ENCODE measurements around the gene PPP1R14D. TPM values are rescaled to one million over a fixed set of nuclear protein-coding genes. Genes with fewer than 3 reads are reported as not detected.

The PPP1R14D gene
- total and polyA plus RNA-seq, 2 experiments from 2014 or later: not detected

- no peaks in the 10 kb centered on the region for H3K9me2 ChIP-seq (ENCODE audit: insufficient read depth)
- TF ChIP-seq ZNF114 (CRISPR knock-in tag; IDR thresholded peaks at IDR 0.05) (no peak), EZH2phosphoT487 (IDR thresholded peaks at IDR 0.05; ENCODE audit: unreplicated experiment) (no peak), ZNF462 (CRISPR knock-in tag; IDR thresholded peaks at IDR 0.05) (no peak), NANOG (IDR thresholded peaks at IDR 0.05; ENCODE audit: borderline replicate concordance) (no peak), POLR2AphosphoS5 (IDR thresholded peaks at IDR 0.05; ENCODE audit: low read depth) (no peak), STAT1 (IDR thresholded peaks at IDR 0.05; ENCODE audit: unreplicated experiment) (no peak), JUNB (IDR thresholded peaks at IDR 0.05; ENCODE audit: unreplicated experiment) (no peak), ZNF331 (CRISPR knock-in tag; IDR thresholded peaks at IDR 0.05; ENCODE audit: low read depth) (no peak), CREB1 (CRISPR knock-in tag; IDR thresholded peaks at IDR 0.05; ENCODE audit: low read depth) (no peak), CTCF (conservative IDR thresholded peaks at IDR 0.05; ENCODE audit: low read depth in 2 of 2) (no peak), EZH2 (IDR thresholded peaks at IDR 0.05; ENCODE audit: low read depth, unreplicated experiment) (no peak)
- TF ChIP-seq, protein P1, sequence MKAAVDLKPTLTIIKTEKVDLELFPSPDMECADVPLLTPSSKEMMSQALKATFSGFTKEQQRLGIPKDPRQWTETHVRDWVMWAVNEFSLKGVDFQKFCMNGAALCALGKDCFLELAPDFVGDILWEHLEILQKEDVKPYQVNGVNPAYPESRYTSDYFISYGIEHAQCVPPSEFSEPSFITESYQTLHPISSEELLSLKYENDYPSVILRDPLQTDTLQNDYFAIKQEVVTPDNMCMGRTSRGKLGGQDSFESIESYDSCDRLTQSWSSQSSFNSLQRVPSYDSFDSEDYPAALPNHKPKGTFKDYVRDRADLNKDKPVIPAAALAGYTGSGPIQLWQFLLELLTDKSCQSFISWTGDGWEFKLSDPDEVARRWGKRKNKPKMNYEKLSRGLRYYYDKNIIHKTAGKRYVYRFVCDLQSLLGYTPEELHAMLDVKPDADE (IDR thresholded peaks at IDR 0.05): no peak
- TF ChIP-seq, protein P2, sequence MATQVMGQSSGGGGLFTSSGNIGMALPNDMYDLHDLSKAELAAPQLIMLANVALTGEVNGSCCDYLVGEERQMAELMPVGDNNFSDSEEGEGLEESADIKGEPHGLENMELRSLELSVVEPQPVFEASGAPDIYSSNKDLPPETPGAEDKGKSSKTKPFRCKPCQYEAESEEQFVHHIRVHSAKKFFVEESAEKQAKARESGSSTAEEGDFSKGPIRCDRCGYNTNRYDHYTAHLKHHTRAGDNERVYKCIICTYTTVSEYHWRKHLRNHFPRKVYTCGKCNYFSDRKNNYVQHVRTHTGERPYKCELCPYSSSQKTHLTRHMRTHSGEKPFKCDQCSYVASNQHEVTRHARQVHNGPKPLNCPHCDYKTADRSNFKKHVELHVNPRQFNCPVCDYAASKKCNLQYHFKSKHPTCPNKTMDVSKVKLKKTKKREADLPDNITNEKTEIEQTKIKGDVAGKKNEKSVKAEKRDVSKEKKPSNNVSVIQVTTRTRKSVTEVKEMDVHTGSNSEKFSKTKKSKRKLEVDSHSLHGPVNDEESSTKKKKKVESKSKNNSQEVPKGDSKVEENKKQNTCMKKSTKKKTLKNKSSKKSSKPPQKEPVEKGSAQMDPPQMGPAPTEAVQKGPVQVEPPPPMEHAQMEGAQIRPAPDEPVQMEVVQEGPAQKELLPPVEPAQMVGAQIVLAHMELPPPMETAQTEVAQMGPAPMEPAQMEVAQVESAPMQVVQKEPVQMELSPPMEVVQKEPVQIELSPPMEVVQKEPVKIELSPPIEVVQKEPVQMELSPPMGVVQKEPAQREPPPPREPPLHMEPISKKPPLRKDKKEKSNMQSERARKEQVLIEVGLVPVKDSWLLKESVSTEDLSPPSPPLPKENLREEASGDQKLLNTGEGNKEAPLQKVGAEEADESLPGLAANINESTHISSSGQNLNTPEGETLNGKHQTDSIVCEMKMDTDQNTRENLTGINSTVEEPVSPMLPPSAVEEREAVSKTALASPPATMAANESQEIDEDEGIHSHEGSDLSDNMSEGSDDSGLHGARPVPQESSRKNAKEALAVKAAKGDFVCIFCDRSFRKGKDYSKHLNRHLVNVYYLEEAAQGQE (IDR thresholded peaks at IDR 0.05; ENCODE audit: unreplicated experiment): no peak
- H3K27ac Mint-ChIP-seq: no peak overlapping the region
- H3K36me3 Mint-ChIP-seq (ENCODE audit: low read depth): no peaks in the 10 kb centered on the region
- peaks cover 9% of the 10 kb centered on the region; the same call in 1 of the 2 replicates for H3F3A ChIP-seq (replicated peaks; ENCODE audit: low read depth)
- H3K4me1 Mint-ChIP-seq: peaks cover 32% of the 10 kb centered on the region
- H3K27me3 Mint-ChIP-seq (ENCODE audit: insufficient read depth, low read depth, poor library complexity): peaks cover 11% of the 10 kb centered on the region
- no peaks in the 10 kb centered on the region for H3K36me3 ChIP-seq (ENCODE audit: insufficient read depth)
- H3K4me1 ChIP-seq (ENCODE audit: insufficient read depth): peaks cover 25% of the 10 kb centered on the region
- no peaks in the 10 kb centered on the region for H3K79me2 ChIP-seq (replicated peaks; ENCODE audit: insufficient read depth)
- H3K9me3 Mint-ChIP-seq: no peaks in the 10 kb centered on the region; the same call in 2 of the 3 replicates
- no peaks in the 10 kb centered on the region for H3K27me3 ChIP-seq (ENCODE audit: insufficient read depth)
- peak overlapping the region; percentile 81 for H2AFZ ChIP-seq
- H3K4me2 ChIP-seq: peak overlapping the region; percentile 86
- DNase-seq (ENCODE audit: low spot score): no peak
- H3K4me3 Mint-ChIP-seq: peak overlapping the region; percentile 78
- 0 out of 2 replicates have a peak overlapping the region, but pooled peaks have one; percentile 45 for H3K27ac ChIP-seq (ENCODE audit: low read depth)
- H4K20me1 ChIP-seq (replicated peaks; ENCODE audit: insufficient read depth): no peaks in the 10 kb centered on the region
- ATAC-seq: peak; percentile 2; the same call in 2 of the 3 replicates
- peak overlapping the region; percentile 85 for H3K4me3 ChIP-seq
Observed at GRCh38 chr15:40872791-40873693, 44.5 kb upstream of the PPP1R14D start.

Data from GM23338 (cell line).